ENCODE results near the gene C2orf68.

DNA sequence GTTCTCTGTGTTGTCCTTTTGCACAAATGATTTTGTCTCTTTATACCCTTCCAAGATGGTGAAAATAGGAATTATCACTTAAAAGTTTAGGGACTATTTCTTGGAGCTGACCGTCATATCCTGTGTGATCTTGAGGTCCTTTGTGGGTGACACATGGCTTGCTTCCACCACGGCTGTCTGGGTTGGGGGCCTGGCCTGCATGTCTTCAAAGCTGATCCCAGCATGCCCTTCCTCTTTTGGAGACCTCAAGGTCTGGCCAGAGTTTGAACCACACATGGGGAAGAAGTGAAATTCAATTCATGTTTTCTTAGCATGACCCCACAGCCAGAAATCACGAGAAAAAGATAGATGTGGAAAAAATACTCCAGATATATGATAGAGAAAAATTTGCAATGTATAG is 42.1 kb upstream of the C2orf68 start:
- TF ChIP-seq, protein P1, sequence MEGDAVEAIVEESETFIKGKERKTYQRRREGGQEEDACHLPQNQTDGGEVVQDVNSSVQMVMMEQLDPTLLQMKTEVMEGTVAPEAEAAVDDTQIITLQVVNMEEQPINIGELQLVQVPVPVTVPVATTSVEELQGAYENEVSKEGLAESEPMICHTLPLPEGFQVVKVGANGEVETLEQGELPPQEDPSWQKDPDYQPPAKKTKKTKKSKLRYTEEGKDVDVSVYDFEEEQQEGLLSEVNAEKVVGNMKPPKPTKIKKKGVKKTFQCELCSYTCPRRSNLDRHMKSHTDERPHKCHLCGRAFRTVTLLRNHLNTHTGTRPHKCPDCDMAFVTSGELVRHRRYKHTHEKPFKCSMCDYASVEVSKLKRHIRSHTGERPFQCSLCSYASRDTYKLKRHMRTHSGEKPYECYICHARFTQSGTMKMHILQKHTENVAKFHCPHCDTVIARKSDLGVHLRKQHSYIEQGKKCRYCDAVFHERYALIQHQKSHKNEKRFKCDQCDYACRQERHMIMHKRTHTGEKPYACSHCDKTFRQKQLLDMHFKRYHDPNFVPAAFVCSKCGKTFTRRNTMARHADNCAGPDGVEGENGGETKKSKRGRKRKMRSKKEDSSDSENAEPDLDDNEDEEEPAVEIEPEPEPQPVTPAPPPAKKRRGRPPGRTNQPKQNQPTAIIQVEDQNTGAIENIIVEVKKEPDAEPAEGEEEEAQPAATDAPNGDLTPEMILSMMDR (conservative IDR thresholded peaks at IDR 0.05; ENCODE audit: low read depth, low read length): no peak
- no peak for TF ChIP-seq EZH2 (IDR thresholded peaks at IDR 0.05; ENCODE audit: low read length, unreplicated experiment)
